H1 (cell line): Measurements from ENCODE around the gene SLC9C2. TPM values are rescaled to one million over a fixed set of nuclear protein-coding genes. Genes with fewer than 3 reads are reported as not detected.
"Not testable (repeated sequence)": the region's sequence is repeated elsewhere in the genome, so short reads cannot be mapped to it uniquely, and the experiment has no call there.

Experiments used
- CTCF ChIA-PET: fragments of 300-600 bp; sonication (Branson Sonifier 250); formaldehyde crosslinking; loops from one replicate; lab custom pipeline; 2021; ENCODE audit not compliant: partially characterized antibody; lab: Charles Lee
- POLR2A ChIA-PET: fragments of 300-600 bp; sonication (Branson Sonifier 250); formaldehyde crosslinking; loops from one replicate; lab custom pipeline; 2021; ENCODE audit warnings: inconsistent platforms; ENCODE audit not compliant: partially characterized antibody; lab: Charles Lee
- DNase-seq, 2 experiments: peaks; one replicate each; pipeline versions ENCODE4 v3.0.0 to v3.0.0-alpha.2; 2010 to 2022; ENCODE audit warnings: low spot score in 2 of 2, low read depth in 1 of 2, mixed read lengths in 1 of 2
- FAIRE-seq: peaks from 2 replicates; lab custom pipeline; 2011; peaks lifted over from hg19 to GRCh38; lab: Jason Lieb, UNC
- H2AFZ ChIP-seq: 2 replicates; pipeline ENCODE4 v1.8.1; 2012; ENCODE audit warnings: low read length, inconsistent platforms
- H2AK5ac ChIP-seq: 2 replicates; pipeline ENCODE4 v1.6.1; 2013; ENCODE audit warnings: low read depth, low read length
- H2BK120ac ChIP-seq: replicated peaks from 2 replicates; pipeline ENCODE3; 2013; ENCODE audit warnings: low read depth, low read length, inconsistent platforms
- H2BK12ac ChIP-seq: 2 replicates; pipeline ENCODE4 v1.6.1; 2013; ENCODE audit warnings: low read depth, low read length
- H2BK15ac ChIP-seq: 2 replicates; pipeline ENCODE4 v1.6.1; 2013; ENCODE audit warnings: low read length
- H2BK20ac ChIP-seq: 2 replicates; pipeline ENCODE4 v1.6.1; 2013; ENCODE audit warnings: low read length
- H2BK5ac ChIP-seq: 2 replicates; pipeline ENCODE4 v1.6.1; 2013; ENCODE audit warnings: low read depth, low read length
- H3K14ac ChIP-seq: 2 replicates; pipeline ENCODE4 v1.6.1; 2013; ENCODE audit warnings: inconsistent platforms; ENCODE audit not compliant: insufficient read length
- H3K18ac ChIP-seq: 2 replicates; pipeline ENCODE4 v1.6.1; 2013; ENCODE audit warnings: low read length; ENCODE audit errors: extremely low read depth
- H3K23ac ChIP-seq: 2 replicates; pipeline ENCODE4 v1.6.1; 2013; ENCODE audit warnings: inconsistent platforms; ENCODE audit not compliant: insufficient read length
- H3K23me2 ChIP-seq: 2 replicates; pipeline ENCODE4 v1.6.1; 2013; ENCODE audit warnings: low read depth, low read length
- H3K27ac ChIP-seq: 2 replicates; pipeline ENCODE4 v1.6.1; 2011; ENCODE audit warnings: low read depth, low read length, inconsistent platforms
- H3K27me3 ChIP-seq, 4 experiments: replicated peaks in 1 of 4; 1 replicate in 1 of 4; 2 replicates in 3 of 4; pipeline versions ENCODE4 v1.6.1 to v1.8.1; 2011 to 2013; ENCODE audit warnings: low read length in 3 of 4, mild to moderate bottlenecking in 3 of 4, inconsistent platforms in 2 of 4, mixed read lengths in 2 of 4, moderate library complexity in 1 of 4; ENCODE audit not compliant: control insufficient read depth in 3 of 4, insufficient read depth in 3 of 4; ENCODE audit errors: extremely low read depth in 1 of 4
- H3K36me3 ChIP-seq, 4 experiments: 2 replicates each; pipeline versions ENCODE4 v1.6.1 to v1.8.1; 2011 to 2013; ENCODE audit warnings: mild to moderate bottlenecking in 4 of 4, low read length in 3 of 4, moderate library complexity in 2 of 4, control low read depth in 1 of 4, inconsistent platforms in 1 of 4; ENCODE audit not compliant: insufficient read depth in 4 of 4, control insufficient read depth in 2 of 4
- H3K4ac ChIP-seq: replicated peaks from 2 replicates; pipeline ENCODE3; 2013; ENCODE audit warnings: low read length, low read depth, mixed read lengths, inconsistent platforms; ENCODE audit not compliant: insufficient read length
- H3K4me1 ChIP-seq, 4 experiments: replicated peaks in 1 of 4; 1 replicate in 1 of 4; 2 replicates in 3 of 4; pipeline versions ENCODE4 v1.6.1 to v1.8.1; 2011 to 2013; ENCODE audit warnings: low read length in 3 of 4, inconsistent platforms in 2 of 4, mixed read lengths in 1 of 4; ENCODE audit not compliant: insufficient read depth in 4 of 4, control insufficient read depth in 3 of 4
- H3K4me2 ChIP-seq, 2 experiments: 2 replicates each; pipeline versions ENCODE4 v1.6.1 to v1.8.1; 2011 to 2013; ENCODE audit warnings: low read depth in 2 of 2, low read length in 2 of 2, control low read depth in 1 of 2, inconsistent platforms in 1 of 2, mild to moderate bottlenecking in 1 of 2; ENCODE audit not compliant: insufficient read depth in 1 of 2
- H3K4me3 ChIP-seq, 4 experiments: fragments of 200-600, 300-600 bp in 1 of 4; sonication (generic), shearing (Covaris generic), sonication (Bioruptor Twin) in 1 of 4; 2 replicates each; pipeline versions ENCODE4 v1.5.1 to v1.8.1; 2011 to 2016; ENCODE audit warnings: low read length in 4 of 4, low read depth in 3 of 4, control low read depth in 2 of 4, inconsistent platforms in 2 of 4, mild to moderate bottlenecking in 2 of 4, mixed read lengths in 1 of 4, moderate library complexity in 1 of 4; ENCODE audit not compliant: insufficient read depth in 2 of 4; ENCODE audit errors: extremely low read depth in 1 of 4
- H3K56ac ChIP-seq: replicated peaks from 2 replicates; pipeline ENCODE3; 2013; ENCODE audit warnings: low read depth, mild to moderate bottlenecking, mixed read lengths, low read length, inconsistent platforms; ENCODE audit not compliant: insufficient read length
- H3K79me1 ChIP-seq: 2 replicates; pipeline ENCODE4 v1.6.1; 2013; ENCODE audit warnings: low read depth, low read length, control low read depth
- H3K79me2 ChIP-seq, 2 experiments: 2 replicates each; pipeline versions ENCODE4 v1.6.1 to v1.8.1; 2012 to 2013; ENCODE audit warnings: low read length in 2 of 2, mild to moderate bottlenecking in 2 of 2, inconsistent platforms in 1 of 2; ENCODE audit not compliant: insufficient read depth in 2 of 2, control insufficient read depth in 1 of 2
- H3K9ac ChIP-seq, 4 experiments: replicated peaks in 1 of 4; 1 replicate in 1 of 4; 2 replicates in 3 of 4; pipeline versions ENCODE4 v1.6.1 to v1.8.1; 2011 to 2013; ENCODE audit warnings: low read depth in 3 of 4, low read length in 3 of 4, control low read depth in 2 of 4, mild to moderate bottlenecking in 2 of 4, moderate library complexity in 2 of 4, inconsistent platforms in 1 of 4; ENCODE audit errors: extremely low read depth in 1 of 4
- H3K9me3 ChIP-seq, 2 experiments: 2 replicates each; pipeline versions ENCODE4 v1.6.1 to v1.8.1; 2012 to 2013; ENCODE audit warnings: mild to moderate bottlenecking in 2 of 2, moderate library complexity in 2 of 2, control low read depth in 1 of 2, inconsistent platforms in 1 of 2, low read depth in 1 of 2, low read length in 1 of 2, mixed read lengths in 1 of 2; ENCODE audit not compliant: insufficient read depth in 2 of 2
- H4K20me1 ChIP-seq, 2 experiments: replicated peaks in 1 of 2; 2 replicates each; pipeline versions ENCODE3 to v1.8.1; 2011 to 2013; ENCODE audit warnings: inconsistent platforms in 2 of 2, low read length in 2 of 2, mild to moderate bottlenecking in 1 of 2; ENCODE audit not compliant: insufficient read depth in 2 of 2, control insufficient read depth in 1 of 2
- H4K5ac ChIP-seq: 2 replicates; pipeline ENCODE4 v1.6.1; 2013; ENCODE audit warnings: low read length, low read depth, mixed read lengths, inconsistent platforms; ENCODE audit not compliant: insufficient read length
- H4K8ac ChIP-seq: 2 replicates; pipeline ENCODE4 v1.8.0; 2013; ENCODE audit warnings: mild to moderate bottlenecking, moderate library complexity, low read length, inconsistent platforms; ENCODE audit not compliant: insufficient read depth; ENCODE audit errors: extremely low read depth
- H4K91ac ChIP-seq: replicated peaks from 2 replicates; pipeline ENCODE3; 2013; ENCODE audit warnings: low read length, mixed read lengths, inconsistent platforms; ENCODE audit not compliant: insufficient read length
- RXRA ChIP-seq: IDR thresholded peaks from 2 replicates; pipeline ENCODE4 v1.6.1; 2011; ENCODE audit warnings: low read depth, mild to moderate bottlenecking, low read length, moderate library complexity; ENCODE audit not compliant: insufficient read depth
- YY1 ChIP-seq: IDR thresholded peaks from 2 replicates; pipeline ENCODE4 v1.6.1; 2011; ENCODE audit warnings: low read depth, mild to moderate bottlenecking, low read length
- WGBS, 2 experiments: shearing (Covaris generic) in 1 of 2; methylation state at CpG; one replicate each; pipeline versions ENCODE4 v1.1.6 to v1.1.7; 2013 to 2015; ENCODE audit warnings: low lambda C conversion rate in 2 of 2, mixed read lengths in 2 of 2, inconsistent platforms in 1 of 2, low coverage in 1 of 2, missing lambda C conversion rate in 1 of 2; ENCODE audit not compliant: insufficient replicate concordance in 2 of 2, insufficient coverage in 1 of 2, insufficient read length in 1 of 2; ENCODE audit errors: extremely low coverage in 1 of 2, missing lambda C conversion rate in 1 of 2; 5-methylcytosine and 5-hydroxymethylcytosine counted together
- polyA plus RNA-seq, 7 experiments: library from polyadenylated mRNA; depleted of rRNA in 3 of 7; stranded (reverse) in 5 of 7; unstranded in 2 of 7; fragments of >200 nt in 5 of 7; fragments of 200-250 nt in 2 of 7; gene quantifications; 1 replicate in 5 of 7; 2 replicates in 1 of 7; 4 replicates in 1 of 7; pipeline versions ENCODE4 v1.2.1 to v1.2.3, GENCODE V29; 2011 to 2013; ENCODE audit warnings: missing spikeins in 2 of 7, mixed read lengths in 2 of 7
- total RNA-seq: library from RNA; stranded (reverse); fragmentation: NEBNext Ultra II Directional; extraction: Animal tissue kit (Norgen Biotek cat#: 25700); gene quantifications from 2 replicates; pipeline ENCODE4 v1.2.1, GENCODE V29; 2021

The SLC9C2 gene
- total and polyA plus RNA-seq, 2 of the 8 experiments (the other 6 are each of a cell fraction or from before 2014, with no cell fraction given) = not detected

GRCh38 chr1:173520799-173521198, 82.1 kb downstream of the SLC9C2 start:
- Histone ChIP-seq H2BK120ac (no peak overlapping the region), H2BK12ac (no peak overlapping the region), H4K5ac (no peak overlapping the region), H3K23ac (no peak overlapping the region), H2BK20ac (no peak overlapping the region), H3K56ac (no peak overlapping the region), H3K36me3 (no peaks in the 10 kb centered on the region), H3K9me3 (no peaks in the 10 kb centered on the region), H3K9ac (no peak overlapping the region), H2BK5ac (no peak overlapping the region), H3K14ac (no peak overlapping the region), H2AK5ac (no peak overlapping the region), H3K18ac (no peak overlapping the region), H3K27ac (no peak overlapping the region), H2BK15ac (no peak overlapping the region), H3K79me1 (no peaks in the 10 kb centered on the region; the same call in 1 of the 2 replicates), H4K20me1 (no peaks in the 10 kb centered on the region), H3K79me2 (no peaks in the 10 kb centered on the region), H3K4me1 (peaks cover 0 to 4% (median 0%) of the 10 kb centered on the region in 4 experiments; a peak in 1 of 7 replicates), H3K23me2 (no peaks in the 10 kb centered on the region), H3K4me2 (no peak overlapping the region), H3K27me3 (no peaks in the 10 kb centered on the region), H4K91ac (no peak overlapping the region), H4K8ac (no peak overlapping the region), H3K4ac (no peak overlapping the region), H2AFZ (no peak overlapping the region), H3K4me3 (no peak overlapping the region)
- 93% methylated on average over 2 of the region's 2 CpGs; no CpG with 5 or more reads in 1 of the 2 experiments for WGBS, 2 experiments
- TF ChIP-seq RXRA (no peak), YY1 (no peak)
- no peak for FAIRE-seq
- CTCF ChIA-PET = no interaction called here
- no peak for DNase-seq
- POLR2A ChIA-PET = no interaction called here

DNA sequence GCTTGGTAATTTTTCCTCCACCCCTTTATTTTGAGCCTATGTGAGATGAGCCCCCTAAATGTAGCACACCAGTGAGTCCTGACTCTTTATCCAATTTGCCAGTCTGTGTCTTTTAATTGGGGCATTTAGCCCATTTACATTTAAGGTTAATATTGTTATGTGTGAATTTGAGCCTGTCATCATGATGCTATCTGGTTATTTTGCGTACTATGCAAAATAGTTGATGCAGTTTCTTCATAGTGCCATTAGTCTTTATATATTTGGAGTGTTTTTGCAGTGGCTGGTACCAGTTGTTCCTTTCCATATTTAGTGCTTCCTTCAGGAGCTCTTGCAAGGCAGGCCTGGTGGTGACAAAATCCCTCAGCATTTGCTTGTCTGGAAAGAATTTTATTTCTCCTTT, 88.4 kb downstream of the SLC9C2 start:
- H3K4me1 ChIP-seq, H3K79me1 ChIP-seq, H3K56ac ChIP-seq, H3K4me2 ChIP-seq, H4K8ac ChIP-seq, H3K9ac ChIP-seq, H3K9me3 ChIP-seq, DNase-seq, H3K36me3 ChIP-seq, H3K23me2 ChIP-seq, H4K91ac ChIP-seq, H3K79me2 ChIP-seq, H3K4me3 ChIP-seq, H3K23ac ChIP-seq, H3K27ac ChIP-seq, H2BK15ac ChIP-seq, POLR2A ChIA-PET, H3K4ac ChIP-seq, H3K27me3 ChIP-seq, H2AK5ac ChIP-seq, H4K20me1 ChIP-seq, H4K5ac ChIP-seq, H3K18ac ChIP-seq, H2BK5ac ChIP-seq, FAIRE-seq, H2AFZ ChIP-seq, H3K14ac ChIP-seq, H2BK20ac ChIP-seq, H2BK12ac ChIP-seq, H2BK120ac ChIP-seq: not testable (repeated sequence)
- CTCF ChIA-PET = interaction anchor here (0.7 to 1.0 kb wide), 2 partner anchors 8 to 26 kb away, joined by 3 to 4 read pairs; no protein-coding TSS in a partner anchor
- 87% methylated on average over 1 of the region's 1 CpG; no CpG with 5 or more reads in 1 of the 2 experiments for WGBS, 2 experiments
